ENCODE measurements around the gene CSNK2A2. TPM values are rescaled to one million over a fixed set of nuclear protein-coding genes. Genes with fewer than 3 reads are reported as not detected.

The CSNK2A2 gene
- total and polyA plus RNA-seq, 7 donors = 27.1 to 47.0 (median 41.1) TPM

GRCh38 chr16:58197314-58198012, 443 bp downstream of the CSNK2A2 start:
- H3K4me1 ChIP-seq = peaks cover 14% of the 10 kb centered on the region
- intact Hi-C loops (cut with DNase I) = loop anchor here in 1 of 2 donors (5.0 kb wide), 2 partner anchors 50 to 175 kb away; a partner anchor contains a TSS
- peak overlapping the region; percentile 32 for H3K27ac ChIP-seq
- H3K36me3 ChIP-seq (ENCODE audit: insufficient read depth in 1 of 2, low read depth in 1 of 2) = peaks cover 10 to 42% of the 10 kb centered on the region in 2 donors
- ATAC-seq (peak in 2 of 4 donors; percentile 20), DNase-seq (peak; percentile 16 to 42)
- H3K27me3 ChIP-seq (ENCODE audit: insufficient read depth in 3 of 3, low read length in 2 of 3) = no peaks in the 10 kb centered on the region
- TF ChIP-seq, protein P1, sequence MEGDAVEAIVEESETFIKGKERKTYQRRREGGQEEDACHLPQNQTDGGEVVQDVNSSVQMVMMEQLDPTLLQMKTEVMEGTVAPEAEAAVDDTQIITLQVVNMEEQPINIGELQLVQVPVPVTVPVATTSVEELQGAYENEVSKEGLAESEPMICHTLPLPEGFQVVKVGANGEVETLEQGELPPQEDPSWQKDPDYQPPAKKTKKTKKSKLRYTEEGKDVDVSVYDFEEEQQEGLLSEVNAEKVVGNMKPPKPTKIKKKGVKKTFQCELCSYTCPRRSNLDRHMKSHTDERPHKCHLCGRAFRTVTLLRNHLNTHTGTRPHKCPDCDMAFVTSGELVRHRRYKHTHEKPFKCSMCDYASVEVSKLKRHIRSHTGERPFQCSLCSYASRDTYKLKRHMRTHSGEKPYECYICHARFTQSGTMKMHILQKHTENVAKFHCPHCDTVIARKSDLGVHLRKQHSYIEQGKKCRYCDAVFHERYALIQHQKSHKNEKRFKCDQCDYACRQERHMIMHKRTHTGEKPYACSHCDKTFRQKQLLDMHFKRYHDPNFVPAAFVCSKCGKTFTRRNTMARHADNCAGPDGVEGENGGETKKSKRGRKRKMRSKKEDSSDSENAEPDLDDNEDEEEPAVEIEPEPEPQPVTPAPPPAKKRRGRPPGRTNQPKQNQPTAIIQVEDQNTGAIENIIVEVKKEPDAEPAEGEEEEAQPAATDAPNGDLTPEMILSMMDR (IDR thresholded peaks at IDR 0.05) = no peak
- H3K9me3 ChIP-seq = no peaks in the 10 kb centered on the region
- peak overlapping the region; percentile 81 for H3K4me3 ChIP-seq
- 1 to 2% (median 1%) methylated on average over 27 to 88 of the region's 97 CpGs for WGBS, 3 donors

DNA sequence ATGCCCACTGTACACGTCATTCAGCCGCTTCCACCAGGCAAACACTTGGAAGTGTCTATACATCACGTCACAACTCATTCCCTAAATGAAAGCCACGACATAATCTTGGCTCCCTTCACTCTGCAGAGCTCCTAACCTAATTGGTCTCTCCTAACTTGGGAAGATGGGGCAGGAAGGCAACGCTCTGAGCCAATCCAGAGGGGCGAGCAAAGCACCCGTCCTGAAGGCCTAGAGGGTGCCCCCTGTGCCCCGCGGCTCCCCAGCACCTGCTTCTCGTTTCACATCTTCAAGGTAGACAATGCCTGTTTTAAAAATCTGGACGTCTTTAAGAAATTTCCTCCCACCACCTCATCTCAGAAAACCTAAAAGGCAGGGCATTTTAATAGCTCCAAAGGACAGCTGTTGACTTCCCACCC, 1.0 kb downstream of the CSNK2A2 start:
- Histone ChIP-seq H3K27ac (peak overlapping the region; percentile 32), H3K27me3 (ENCODE audit: insufficient read depth in 3 of 3, low read length in 2 of 3) (no peaks in the 10 kb centered on the region), H3K9me3 (no peaks in the 10 kb centered on the region), H3K36me3 (ENCODE audit: insufficient read depth in 1 of 2, low read depth in 1 of 2) (peaks cover 11 to 47% of the 10 kb centered on the region in 2 donors), H3K4me3 (peak overlapping the region; percentile 81), H3K4me1 (peaks cover 14% of the 10 kb centered on the region)
- intact Hi-C loops (cut with DNase I) = loop anchor here in 1 of 2 donors (5.0 kb wide), 2 partner anchors 50 to 175 kb away; a partner anchor contains a TSS
- TF ChIP-seq, protein P1 (IDR thresholded peaks at IDR 0.05) = no peak
- ATAC-seq (peak in 1 of 4 donors; percentile 28), DNase-seq (no peak)
- 13 to 18% (median 14%) methylated on average over 11 of the region's 11 CpGs for WGBS, 3 donors

DNA sequence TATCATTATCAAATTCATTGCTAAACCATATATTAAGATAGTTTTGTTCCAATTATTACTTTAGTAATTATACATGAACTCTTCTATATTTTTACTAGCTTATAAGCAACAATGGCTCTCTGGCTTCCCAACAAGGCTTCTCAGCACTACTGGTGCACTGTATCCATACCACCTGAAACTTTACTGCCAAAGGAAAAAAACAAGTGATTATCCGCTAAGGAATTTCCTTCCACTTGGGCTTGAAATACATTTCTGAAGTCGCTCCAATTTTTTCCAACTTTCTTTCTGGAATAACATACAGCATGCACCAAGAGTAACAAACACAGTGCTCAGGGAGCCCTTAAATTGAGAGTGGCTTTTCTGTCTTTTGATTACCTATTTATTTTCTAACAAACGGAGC, 2.1 kb downstream of the CSNK2A2 start:
- DNase-seq = no peak
- TF ChIP-seq, protein P1 (IDR thresholded peaks at IDR 0.05) = no peak

DNA sequence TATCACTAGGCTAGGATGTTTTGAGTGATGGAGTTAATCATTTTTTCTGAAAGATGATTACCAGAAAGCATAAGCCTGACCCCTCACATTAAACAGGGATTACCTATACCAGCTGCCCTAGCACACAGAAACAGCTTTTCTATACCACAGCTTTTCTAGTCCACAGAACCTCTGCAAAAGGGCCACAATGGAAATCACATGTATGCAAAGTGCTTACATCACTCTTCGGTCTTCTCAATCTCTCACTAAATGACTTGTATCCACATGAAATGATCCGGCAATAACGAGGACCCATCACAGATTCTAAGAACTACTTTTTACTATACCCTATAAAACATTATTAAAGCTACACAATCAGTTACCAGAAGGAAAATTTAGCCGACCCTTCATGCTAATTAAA, 2.6 kb downstream of the CSNK2A2 start:
- Histone ChIP-seq H3K36me3 (ENCODE audit: insufficient read depth in 1 of 2, low read depth in 1 of 2) (peaks cover 12 to 63% of the 10 kb centered on the region in 2 donors), H3K27me3 (ENCODE audit: insufficient read depth in 3 of 3, low read length in 2 of 3) (no peaks in the 10 kb centered on the region), H3K4me1 (peaks cover 14% of the 10 kb centered on the region), H3K4me3 (no peak overlapping the region), H3K9me3 (no peaks in the 10 kb centered on the region), H3K27ac (no peak overlapping the region)
- no peak for DNase-seq
- 75 to 86% (median 81%) methylated on average over 4 of the region's 4 CpGs for WGBS, 3 donors
- no peak for ATAC-seq
- intact Hi-C loops (cut with DNase I) = loop anchor here in 1 of 2 donors (5.0 kb wide), 2 partner anchors 52 to 173 kb away; a partner anchor contains a TSS
- TF ChIP-seq, protein P1 (IDR thresholded peaks at IDR 0.05) = no peak

More for the DNA sequence above, 2.1 kb downstream of the CSNK2A2 start:
- Histone ChIP-seq H3K4me3 (no peak overlapping the region), H3K27ac (no peak overlapping the region), H3K27me3 (ENCODE audit: insufficient read depth in 3 of 3, low read length in 2 of 3) (no peaks in the 10 kb centered on the region), H3K4me1 (peaks cover 14% of the 10 kb centered on the region), H3K9me3 (no peaks in the 10 kb centered on the region), H3K36me3 (ENCODE audit: insufficient read depth in 1 of 2, low read depth in 1 of 2) (peaks cover 12 to 59% of the 10 kb centered on the region in 2 donors)
- ATAC-seq = no peak
- intact Hi-C loops (cut with DNase I) = loop anchor here in 1 of 2 donors (5.0 kb wide), 2 partner anchors 52 to 173 kb away; a partner anchor contains a TSS
- WGBS, 3 donors = 83 to 90% (median 83%) methylated on average over 3 of the region's 3 CpGs
